Fibroblast of mammary gland (primary cell): ENCODE results near the gene SPDYE8.
"Not testable (repeated sequence)": the region's sequence is repeated elsewhere in the genome, so short reads cannot be mapped to it uniquely, and the experiment has no call there.

Source experiments
- DNase-seq: peaks from one replicate; pipeline ENCODE4 v3.0.0-alpha.2; 2010; ENCODE audit warnings: low read depth
- H3K4me3 ChIP-seq: 2 replicates; pipeline ENCODE4 v1.5.1; 2011; ENCODE audit warnings: low read depth, mild to moderate bottlenecking, low read length, moderate library complexity; ENCODE audit not compliant: control insufficient read depth

Gene SPDYE8, protein sequence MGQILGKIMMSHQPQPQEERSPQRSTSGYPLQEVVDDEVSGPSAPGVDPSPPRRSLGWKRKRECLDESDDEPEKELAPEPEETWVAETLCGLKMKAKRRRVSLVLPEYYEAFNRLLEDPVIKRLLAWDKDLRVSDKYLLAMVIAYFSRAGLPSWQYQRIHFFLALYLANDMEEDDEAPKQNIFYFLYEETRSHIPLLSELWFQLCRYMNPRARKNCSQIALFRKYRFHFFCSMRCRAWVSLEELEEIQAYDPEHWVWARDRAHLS

DNA sequence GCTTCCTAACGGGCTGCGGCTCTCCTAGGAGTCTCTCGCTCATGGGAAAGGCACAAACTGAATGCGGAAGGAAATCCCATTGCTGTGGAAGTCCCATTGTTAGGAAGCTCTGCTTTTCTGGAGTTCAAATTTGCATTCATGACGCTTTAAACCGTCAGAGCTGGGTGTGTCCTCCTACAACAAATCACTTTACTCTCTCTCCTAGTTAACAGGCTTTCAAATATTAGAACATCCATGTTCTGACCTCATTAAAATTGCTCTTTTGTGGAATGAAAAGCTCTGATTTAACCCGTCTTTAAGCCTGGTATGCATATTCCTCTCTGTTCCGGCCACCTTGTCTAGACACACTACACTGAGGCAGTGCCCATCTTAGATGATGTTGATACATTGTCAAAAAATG, at the start of gene SPDYE8:
SPDYE8 (minus strand) TSS at position 101 of the 400 bp plus-strand sequence. CDS start 1,800 bp downstream, outside the sequence.
- not testable (repeated sequence) for DNase-seq, H3K4me3 ChIP-seq

DNA sequence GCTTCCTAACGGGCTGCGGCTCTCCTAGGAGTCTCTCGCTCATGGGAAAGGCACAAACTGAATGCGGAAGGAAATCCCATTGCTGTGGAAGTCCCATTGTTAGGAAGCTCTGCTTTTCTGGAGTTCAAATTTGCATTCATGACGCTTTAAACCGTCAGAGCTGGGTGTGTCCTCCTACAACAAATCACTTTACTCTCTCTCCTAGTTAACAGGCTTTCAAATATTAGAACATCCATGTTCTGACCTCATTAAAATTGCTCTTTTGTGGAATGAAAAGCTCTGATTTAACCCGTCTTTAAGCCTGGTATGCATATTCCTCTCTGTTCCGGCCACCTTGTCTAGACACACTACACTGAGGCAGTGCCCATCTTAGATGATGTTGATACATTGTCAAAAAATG, 28.2 kb upstream of the SPDYE8 start, which contains the start of gene SPDYE11:
SPDYE11 (minus strand) TSS at position 101 of the 400 bp plus-strand sequence. CDS start 1,800 bp downstream, outside the sequence.
- H3K4me3 ChIP-seq, DNase-seq: not testable (repeated sequence)

DNA sequence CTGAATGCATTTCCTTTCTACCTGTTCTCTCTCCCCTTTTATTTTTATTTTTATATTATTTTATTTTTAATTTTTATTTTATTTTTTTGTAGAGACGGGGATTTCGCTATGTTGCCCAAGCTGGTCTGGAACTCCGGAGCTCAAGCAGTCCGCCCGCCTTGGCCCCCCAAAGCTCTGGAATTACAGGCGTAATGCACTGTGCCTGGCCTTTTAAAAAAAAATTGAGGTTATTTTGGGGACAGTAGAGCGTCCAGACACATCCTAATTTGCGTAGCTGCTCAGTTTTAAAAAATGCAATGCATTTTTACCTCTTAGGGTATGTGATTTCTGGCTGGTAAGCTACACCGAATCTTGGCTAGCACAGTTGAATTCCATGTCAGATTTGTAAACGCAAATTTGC, 23.1 kb downstream of the SPDYE8 start:
- peak overlapping the region; percentile 45 for H3K4me3 ChIP-seq
- DNase-seq = not testable (repeated sequence)

DNA sequence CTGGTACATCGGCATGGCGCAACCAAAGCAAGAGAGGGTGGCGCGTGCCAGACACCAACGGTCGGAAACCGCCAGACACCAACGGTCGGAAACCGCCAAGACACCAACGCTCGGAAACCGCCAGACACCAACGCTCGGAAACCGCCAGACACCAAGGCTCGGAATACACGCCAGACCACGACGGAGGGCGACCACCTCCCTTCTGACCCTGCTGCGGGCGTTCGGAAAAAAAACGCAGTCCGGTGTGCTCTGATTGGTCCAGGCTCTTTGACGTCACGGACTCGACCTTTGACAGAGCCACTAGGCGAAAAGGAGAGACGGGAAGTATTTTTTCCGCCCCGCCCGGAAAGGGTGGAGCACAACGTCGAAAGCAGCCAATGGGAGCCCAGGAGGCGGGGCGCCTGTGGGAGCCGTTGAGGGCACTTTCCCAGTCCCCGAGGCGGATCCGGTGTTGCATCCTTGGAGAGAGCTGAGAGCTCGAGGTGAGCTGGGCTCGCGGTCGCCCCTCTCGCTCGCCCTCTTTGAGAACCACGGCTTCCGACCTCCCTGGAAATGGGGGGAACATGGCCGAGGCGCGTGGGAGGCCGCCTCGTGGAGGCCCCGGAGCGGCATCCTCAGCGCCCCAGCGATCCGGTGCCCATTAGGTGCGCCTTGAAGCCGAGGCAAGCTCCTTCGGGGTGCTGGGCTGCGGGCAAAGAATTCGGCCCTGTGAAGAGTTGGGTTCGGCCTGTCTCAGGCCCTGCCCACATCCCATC, 23.7 kb downstream of the SPDYE8 start:
- peak overlapping the region; percentile 61 for H3K4me3 ChIP-seq
- DNase-seq = peak; percentile 77

DNA sequence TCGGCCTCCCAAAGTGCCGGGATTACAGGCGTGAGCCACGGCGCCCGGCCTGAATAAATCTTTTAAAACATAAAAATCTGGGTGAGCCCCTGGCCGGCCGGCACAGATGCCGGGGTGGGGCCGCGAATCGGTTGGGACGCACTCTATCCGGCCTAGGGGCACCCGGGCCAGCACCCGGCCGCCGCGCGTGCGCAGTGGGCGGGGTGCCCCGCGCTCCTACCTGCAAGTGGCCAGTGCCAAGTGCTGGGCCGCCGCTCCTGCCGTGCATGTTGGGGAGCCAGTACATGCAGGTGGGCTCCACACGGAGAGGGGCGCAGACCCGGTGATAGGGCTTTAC, 24.2 kb downstream of the SPDYE8 start:
- DNase-seq = not testable (repeated sequence)
- peak overlapping the region; percentile 61 for H3K4me3 ChIP-seq

DNA sequence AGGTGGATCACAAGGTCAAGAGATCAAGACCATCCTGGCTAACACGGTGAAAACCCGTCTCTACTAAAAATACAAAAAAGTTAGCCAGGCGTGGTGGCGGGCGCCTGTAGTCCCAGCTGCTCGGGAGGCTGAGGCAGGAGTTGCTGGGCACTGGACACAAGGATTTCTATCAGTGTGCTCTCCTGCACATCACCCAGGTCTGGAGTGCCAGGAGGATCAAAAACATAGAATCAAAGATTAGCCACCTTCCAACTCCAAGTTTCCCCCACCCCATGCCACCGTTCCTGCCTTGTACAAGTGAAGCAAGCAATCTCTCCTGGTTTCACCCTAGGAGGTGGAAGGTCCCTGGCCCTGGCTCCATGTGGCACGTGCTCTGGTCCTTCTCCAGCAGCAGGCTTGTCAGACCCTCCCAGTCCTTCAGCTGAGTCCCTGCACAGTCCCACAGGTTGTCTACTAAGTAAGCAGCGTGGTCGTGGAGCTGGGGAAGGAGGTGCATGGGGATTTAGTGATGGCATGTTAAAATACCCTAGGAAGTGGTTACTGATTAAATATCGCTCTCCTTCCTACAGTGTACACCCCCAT, 31.6 kb downstream of the SPDYE8 start:
- not testable (repeated sequence) for H3K4me3 ChIP-seq, DNase-seq

DNA sequence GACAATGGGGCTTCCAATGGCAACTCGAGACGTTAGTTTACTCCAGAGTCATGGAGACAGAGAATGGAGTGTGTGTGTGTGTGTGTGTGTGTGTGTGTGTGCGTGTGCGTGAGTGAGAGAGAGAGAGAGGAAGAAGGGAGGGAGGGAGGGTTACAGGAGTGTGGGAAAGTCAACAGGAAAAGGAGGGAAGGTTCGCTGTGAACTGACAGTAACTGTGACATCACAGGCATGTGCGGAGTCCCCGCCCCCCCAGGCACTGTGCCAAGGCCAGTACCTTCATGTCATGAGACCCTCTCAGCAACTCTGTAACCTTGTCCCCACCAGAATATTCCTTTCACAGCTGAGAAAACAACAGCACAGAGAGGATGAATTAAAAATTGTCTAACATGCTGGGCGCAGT, 32.1 kb downstream of the SPDYE8 start:
- not testable (repeated sequence) for DNase-seq, H3K4me3 ChIP-seq

DNA sequence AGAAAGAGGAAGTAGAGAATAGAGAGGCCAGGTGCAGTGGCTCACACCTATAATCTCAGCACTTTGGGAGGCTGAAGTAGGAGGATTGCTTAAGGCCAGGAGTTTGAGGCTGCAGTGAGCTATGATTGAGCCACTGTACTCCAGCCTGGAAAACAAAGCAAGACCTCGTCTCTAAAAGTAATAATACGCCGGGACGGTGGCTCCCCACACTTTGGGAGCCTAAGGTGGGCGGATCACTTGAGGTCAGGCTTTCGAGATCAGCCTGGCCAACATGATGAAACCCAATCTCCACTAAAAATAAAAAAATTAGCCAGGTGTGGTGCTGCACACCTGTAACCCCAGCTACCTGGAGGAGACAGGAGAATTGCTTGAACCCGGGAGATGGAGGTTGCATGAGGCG, 34.1 kb downstream of the SPDYE8 start:
- H3K4me3 ChIP-seq, DNase-seq: not testable (repeated sequence)

DNA sequence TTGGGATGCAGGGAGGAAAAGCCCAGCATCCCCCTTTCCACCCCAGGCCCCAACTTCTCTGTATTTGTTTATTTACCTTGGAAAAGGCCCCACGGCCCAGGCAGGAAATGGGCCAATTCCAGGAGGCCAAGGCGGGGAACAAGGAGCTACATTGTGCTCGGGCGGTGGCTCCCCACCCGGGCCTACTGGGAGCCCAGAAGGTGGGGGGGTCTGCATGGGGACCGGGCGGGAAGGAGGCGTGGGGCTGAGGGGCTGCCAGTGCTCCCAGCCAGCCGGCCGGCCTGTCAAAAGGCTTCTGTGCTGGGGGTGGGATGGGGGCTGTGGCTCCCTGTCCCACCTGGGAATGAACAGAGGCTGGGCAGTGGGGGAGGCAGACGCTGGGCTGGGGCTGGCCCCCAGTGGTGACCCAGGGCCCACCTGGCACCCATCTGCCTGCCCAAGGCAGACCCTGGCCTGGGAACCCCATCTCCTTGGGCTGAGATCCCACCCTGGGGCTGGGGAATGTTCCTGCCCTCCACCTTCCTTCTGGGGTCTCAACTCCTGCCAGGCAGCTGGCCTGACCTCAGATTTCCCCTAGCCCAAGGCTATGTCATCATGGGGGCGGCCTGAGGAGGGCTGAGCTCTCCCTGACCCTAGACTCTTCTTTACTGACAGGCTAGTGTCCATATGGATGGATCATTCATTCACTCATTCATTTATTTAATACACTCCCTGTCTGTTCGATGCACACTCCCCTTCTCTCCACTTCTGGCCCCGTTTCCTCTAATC, 39.2 kb downstream of the SPDYE8 start:
- DNase-seq, H3K4me3 ChIP-seq: not testable (repeated sequence)

DNA sequence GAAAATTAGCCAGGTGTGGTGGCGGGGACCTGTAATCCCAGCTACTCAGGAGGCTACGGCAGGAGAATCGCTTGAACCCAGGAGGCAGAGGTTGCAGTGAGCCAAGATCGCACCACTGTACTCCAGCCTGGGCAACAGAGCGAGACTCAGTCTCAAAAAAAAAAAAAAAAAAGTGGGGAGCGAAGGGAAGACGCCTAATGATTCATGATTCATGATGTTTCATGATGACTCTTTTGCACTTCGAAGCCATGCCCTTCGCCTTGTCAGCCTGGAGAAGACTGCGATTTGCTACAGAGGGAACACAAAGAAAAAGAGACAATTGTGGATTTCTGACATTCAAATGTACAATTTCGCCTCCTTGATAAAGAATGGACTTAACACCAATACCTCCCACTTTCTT, 47.5 kb downstream of the SPDYE8 start:
- not testable (repeated sequence) for DNase-seq

DNA sequence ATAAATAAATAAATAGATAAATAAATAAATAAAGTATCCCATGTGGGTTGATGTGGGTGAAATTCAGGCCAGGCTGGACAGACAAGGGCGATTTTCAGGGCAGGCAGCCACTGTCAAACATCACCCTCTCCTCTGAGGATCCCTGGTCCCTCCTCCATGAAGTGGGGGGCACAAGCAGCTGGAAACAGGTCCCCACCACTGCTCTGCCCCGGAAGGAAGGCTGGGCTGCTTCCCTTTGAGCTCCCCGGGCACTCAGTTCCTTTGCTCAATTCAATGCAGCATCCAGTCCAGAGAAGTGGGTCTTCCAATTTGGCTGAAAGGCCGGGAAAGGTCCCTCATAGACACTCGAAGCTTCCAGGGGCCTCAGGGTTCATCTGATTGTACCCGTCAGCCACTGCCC, 49.2 kb downstream of the SPDYE8 start:
- not testable (repeated sequence) for H3K4me3 ChIP-seq, DNase-seq

More for the DNA sequence above, 47.5 kb downstream of the SPDYE8 start:
- H3K4me3 ChIP-seq = not testable (repeated sequence)

DNA sequence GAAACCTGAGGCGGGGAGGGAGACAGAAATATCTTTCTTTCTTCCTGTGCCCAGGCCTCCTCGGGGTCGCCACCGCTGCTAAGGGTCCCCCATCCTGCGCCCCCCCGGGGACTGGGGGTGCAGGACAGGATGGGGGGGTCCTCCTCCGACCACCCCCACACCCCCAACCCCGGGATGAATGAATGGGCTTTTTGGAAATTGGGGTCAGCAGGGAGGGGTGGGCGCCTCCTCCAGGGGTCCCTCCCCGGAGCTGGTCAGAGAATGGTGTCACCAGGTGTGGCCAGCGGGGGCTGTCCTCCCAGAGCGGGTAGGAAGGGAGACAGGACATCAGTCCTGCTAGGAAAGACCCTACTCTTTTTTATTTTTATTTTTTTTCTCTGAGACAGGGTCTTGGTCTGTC, 53.1 kb downstream of the SPDYE8 start:
- not testable (repeated sequence) for DNase-seq, H3K4me3 ChIP-seq

DNA sequence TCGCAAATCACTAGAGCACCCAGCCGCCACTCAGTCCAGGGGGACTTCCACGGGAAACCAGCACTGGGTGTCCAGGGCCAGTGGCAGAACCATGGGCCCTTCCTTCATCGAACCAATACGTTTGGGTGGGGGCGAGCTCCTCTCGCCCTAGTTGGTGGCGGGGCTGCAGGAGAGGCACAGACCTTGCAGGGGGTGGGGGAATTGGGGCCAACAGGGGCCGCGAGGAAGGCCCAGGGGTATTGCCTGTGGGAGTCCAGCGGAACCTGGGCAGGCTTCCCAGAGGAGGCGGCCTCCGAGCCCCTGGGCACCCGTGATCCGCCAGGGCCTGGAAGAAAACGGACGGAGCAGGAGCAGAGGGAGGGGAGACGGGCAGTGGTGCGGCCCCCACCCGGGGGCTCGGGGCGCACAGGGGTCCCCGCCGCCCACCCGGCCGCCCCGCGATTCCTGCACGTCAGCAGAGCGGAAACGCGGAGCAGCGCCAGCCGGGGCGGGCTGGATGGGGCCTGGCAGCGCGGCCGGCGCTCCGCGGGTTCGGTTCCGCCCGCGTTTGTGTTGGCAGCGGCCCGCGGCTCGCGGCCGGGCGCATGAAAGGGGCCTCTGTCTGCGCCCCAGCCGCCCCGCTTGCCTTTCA, 53.8 kb downstream of the SPDYE8 start:
- H3K4me3 ChIP-seq, DNase-seq: not testable (repeated sequence)

DNA sequence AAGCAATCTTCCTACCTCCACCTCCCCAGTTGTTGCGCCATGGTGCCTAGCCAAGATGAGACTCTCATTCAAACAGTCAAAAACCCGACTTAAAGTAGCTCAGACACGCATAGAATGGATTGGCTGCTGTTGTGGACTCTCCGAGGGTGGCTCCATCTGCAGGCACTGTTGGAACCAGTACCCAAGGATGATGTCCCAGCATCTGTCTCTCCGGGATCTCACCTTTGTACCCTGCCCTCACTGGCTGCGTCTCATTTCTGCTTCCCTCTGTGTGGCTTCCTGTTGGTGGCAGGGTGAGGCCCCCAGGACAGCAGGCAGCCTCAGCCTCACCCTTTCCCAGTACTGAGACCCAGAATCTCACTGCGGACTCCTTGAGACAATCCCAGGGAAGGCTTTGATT, 54.8 kb downstream of the SPDYE8 start:
- DNase-seq, H3K4me3 ChIP-seq: not testable (repeated sequence)

DNA sequence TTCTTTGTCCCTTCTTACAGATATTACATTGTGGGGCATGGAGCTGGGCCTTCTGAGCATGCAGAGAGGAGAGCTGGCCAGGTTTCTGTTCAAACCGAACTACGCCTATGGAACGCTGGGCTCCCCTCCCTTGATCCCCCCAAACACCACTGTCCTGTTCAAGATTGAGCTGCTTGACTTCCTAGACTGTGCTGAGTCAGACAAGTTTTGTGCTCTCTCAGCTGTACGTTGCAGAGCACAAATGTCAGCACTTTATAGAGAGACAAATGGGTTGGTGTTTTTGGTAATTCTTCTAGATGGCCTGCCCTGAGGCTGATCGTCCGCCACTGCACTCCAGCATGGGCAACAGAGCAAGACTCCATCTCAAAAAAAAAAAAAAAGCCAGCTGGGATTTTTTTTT, 58.1 kb downstream of the SPDYE8 start:
- H3K4me3 ChIP-seq, DNase-seq: not testable (repeated sequence)
